H1 (cell line): Measurements from ENCODE around the gene DLGAP5.

Experiments
- ASH2L ChIP-seq: fragments of 200-600, 300-600 bp; sonication (generic); IDR thresholded peaks from one replicate; pipeline ENCODE4 v1.7.1; 2017; ENCODE audit warnings: low read length
- CEBPB ChIP-seq: IDR thresholded peaks from 2 replicates; pipeline ENCODE4 v1.6.1; 2012; ENCODE audit warnings: low read depth, low read length
- CHD1 ChIP-seq: IDR thresholded peaks from 2 replicates; pipeline ENCODE4 v1.6.1; 2012; ENCODE audit warnings: low read depth, low read length, improper control_type of control experiment
- EGR1 ChIP-seq: IDR thresholded peaks from 2 replicates; pipeline ENCODE4 v1.6.1; 2011; ENCODE audit warnings: low read depth, low read length, borderline replicate concordance
- KDM5A ChIP-seq: fragments of 200-600 bp; IDR thresholded peaks from 2 replicates; pipeline ENCODE4 v1.7.1; 2012; ENCODE audit warnings: mild to moderate bottlenecking, low read length, inconsistent platforms, mixed read lengths
- RFX5 ChIP-seq: IDR thresholded peaks from 2 replicates; pipeline ENCODE4 v1.6.1; 2011; ENCODE audit warnings: low read depth, low read length, improper control_type of control experiment, borderline replicate concordance
- TEAD4 ChIP-seq: IDR thresholded peaks from 2 replicates; pipeline ENCODE4 v1.6.1; 2012; ENCODE audit warnings: low read depth, low read length, inconsistent platforms, mixed read lengths
- TF ChIP-seq, protein P1 (sequence below), 3 experiments: IDR thresholded peaks; 1 replicate in 2 of 3; 2 replicates in 1 of 3; pipeline versions ENCODE4 v1.5.1 to v1.6.1; 2011; ENCODE audit warnings: low read length in 3 of 3, mild to moderate bottlenecking in 3 of 3, inconsistent platforms in 2 of 3, low read depth in 1 of 3, moderate library complexity in 1 of 3; ENCODE audit not compliant: insufficient read depth in 1 of 3; ENCODE audit errors: control extremely low read depth in 1 of 3
- TF ChIP-seq, protein P2 (sequence below): IDR thresholded peaks from 2 replicates; pipeline ENCODE4 v1.6.1; 2012; ENCODE audit warnings: inconsistent platforms

DNA sequence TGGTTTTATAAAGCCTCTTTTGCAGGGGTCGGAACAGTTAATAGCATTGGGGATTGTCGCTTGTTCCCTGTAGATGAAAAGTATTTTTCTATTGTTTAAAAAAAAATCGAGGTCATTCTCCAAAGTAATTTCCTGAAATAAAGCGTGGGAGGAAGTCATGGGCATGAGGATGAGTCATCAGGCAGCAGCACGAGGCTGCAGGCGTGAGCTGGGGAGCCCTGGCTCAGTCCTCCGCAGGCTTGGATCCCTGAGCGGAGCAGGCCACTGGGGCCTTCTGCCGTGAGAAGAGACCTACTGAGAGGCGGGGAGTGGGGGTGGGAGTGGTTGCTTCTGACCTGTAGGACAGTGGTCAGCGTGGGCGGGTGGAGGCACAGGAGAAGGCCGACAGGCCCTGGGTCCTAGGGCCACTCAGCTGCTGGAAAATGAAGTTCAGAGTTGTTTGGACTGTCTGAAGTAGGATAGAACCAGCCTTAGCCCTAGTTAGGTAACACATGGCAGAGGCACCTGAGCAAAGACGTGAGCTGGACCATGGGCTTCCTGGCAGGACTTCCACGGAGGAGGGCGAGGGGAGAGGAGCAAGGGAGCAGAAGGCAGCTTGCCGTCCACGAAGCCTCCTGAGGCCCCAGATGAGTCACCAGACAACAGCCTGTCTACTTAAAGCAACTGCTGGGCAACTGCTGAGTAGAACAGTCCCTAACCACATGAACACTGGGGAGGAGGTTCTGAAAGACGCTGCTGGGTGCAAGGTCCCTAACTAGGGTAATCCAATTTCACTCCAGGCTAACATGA lies 83.4 kb downstream of the DLGAP5 start:
- TF ChIP-seq RFX5 (no peak), CHD1 (no peak), EGR1 (peak; percentile 70), KDM5A (no peak), TEAD4 (no peak), ASH2L (no peak), CEBPB (no peak)
- TF ChIP-seq, protein P1, sequence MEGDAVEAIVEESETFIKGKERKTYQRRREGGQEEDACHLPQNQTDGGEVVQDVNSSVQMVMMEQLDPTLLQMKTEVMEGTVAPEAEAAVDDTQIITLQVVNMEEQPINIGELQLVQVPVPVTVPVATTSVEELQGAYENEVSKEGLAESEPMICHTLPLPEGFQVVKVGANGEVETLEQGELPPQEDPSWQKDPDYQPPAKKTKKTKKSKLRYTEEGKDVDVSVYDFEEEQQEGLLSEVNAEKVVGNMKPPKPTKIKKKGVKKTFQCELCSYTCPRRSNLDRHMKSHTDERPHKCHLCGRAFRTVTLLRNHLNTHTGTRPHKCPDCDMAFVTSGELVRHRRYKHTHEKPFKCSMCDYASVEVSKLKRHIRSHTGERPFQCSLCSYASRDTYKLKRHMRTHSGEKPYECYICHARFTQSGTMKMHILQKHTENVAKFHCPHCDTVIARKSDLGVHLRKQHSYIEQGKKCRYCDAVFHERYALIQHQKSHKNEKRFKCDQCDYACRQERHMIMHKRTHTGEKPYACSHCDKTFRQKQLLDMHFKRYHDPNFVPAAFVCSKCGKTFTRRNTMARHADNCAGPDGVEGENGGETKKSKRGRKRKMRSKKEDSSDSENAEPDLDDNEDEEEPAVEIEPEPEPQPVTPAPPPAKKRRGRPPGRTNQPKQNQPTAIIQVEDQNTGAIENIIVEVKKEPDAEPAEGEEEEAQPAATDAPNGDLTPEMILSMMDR (IDR thresholded peaks at IDR 0.05; ENCODE audit: control extremely low read depth in 1 of 3, insufficient read depth in 1 of 3, low read depth in 1 of 3, low read length in 3 of 3), result no peak
- TF ChIP-seq, protein P2, sequence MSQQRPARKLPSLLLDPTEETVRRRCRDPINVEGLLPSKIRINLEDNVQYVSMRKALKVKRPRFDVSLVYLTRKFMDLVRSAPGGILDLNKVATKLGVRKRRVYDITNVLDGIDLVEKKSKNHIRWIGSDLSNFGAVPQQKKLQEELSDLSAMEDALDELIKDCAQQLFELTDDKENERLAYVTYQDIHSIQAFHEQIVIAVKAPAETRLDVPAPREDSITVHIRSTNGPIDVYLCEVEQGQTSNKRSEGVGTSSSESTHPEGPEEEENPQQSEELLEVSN, result peak; percentile 89
